GM12878 (cell line): Measurements from ENCODE around the gene C1QTNF3.

Experiments
- CTCF ChIP-seq, 3 experiments: IDR thresholded peaks in 2 of 3; conservative IDR thresholded peaks in 1 of 3; 2 replicates each; pipeline ENCODE4 v1.5.1; 2011; ENCODE audit warnings: low read depth in 3 of 3, low read length in 3 of 3, mild to moderate bottlenecking in 3 of 3, control low read depth in 2 of 3, moderate library complexity in 2 of 3, inconsistent platforms in 1 of 3, mixed read lengths in 1 of 3; ENCODE audit not compliant: control insufficient read depth in 2 of 3, insufficient read depth in 1 of 3; ENCODE audit errors: extremely low read depth in 1 of 3
- HDGF ChIP-seq: fragments of 450-650 bp; IDR thresholded peaks from 2 replicates; pipeline ENCODE4 v1.6.1; 2016; ENCODE audit warnings: antibody characterized with exemption
- NBN ChIP-seq: fragments of 450-650 bp; IDR thresholded peaks from 2 replicates; pipeline ENCODE4 v1.6.1; 2016
- SREBF2 ChIP-seq: IDR thresholded peaks from 2 replicates; pipeline ENCODE4 v1.6.1; 2012; ENCODE audit warnings: mild to moderate bottlenecking, low read length
- TAF1 ChIP-seq: IDR thresholded peaks from 2 replicates; pipeline ENCODE4 v1.6.1; 2011; ENCODE audit warnings: mild to moderate bottlenecking, low read depth, low read length, borderline replicate concordance
- USF2 ChIP-seq: IDR thresholded peaks from 2 replicates; pipeline ENCODE4 v1.6.1; 2011; ENCODE audit warnings: low read depth, low read length, improper control_type of control experiment, borderline replicate concordance
- ZNF622 ChIP-seq: fragments of 450-650 bp; IDR thresholded peaks from 2 replicates; pipeline ENCODE4 v1.6.1; 2017; ENCODE audit warnings: mild to moderate bottlenecking, inconsistent platforms

- TF ChIP-seq SREBF2, result no peak
- TF ChIP-seq CTCF (IDR thresholded peaks at IDR 0.05 in 2 of 3, conservative IDR thresholded peaks at IDR 0.05 in 1 of 3; ENCODE audit: control insufficient read depth in 2 of 3, extremely low read depth in 1 of 3, insufficient read depth in 1 of 3, low read depth in 3 of 3, low read length in 3 of 3), result no peak
- TF ChIP-seq NBN, result no peak
- no peak for TF ChIP-seq TAF1
- TF ChIP-seq ZNF622, result no peak
- no peak for TF ChIP-seq HDGF
- no peak for TF ChIP-seq USF2
These were observed 1.6 kb downstream of the C1QTNF3 start for GRCh38 chr5:34041247-34041972.
